ENCODE measurements around the gene IDI2. TPM values are rescaled to one million over a fixed set of nuclear protein-coding genes. Genes with fewer than 3 reads are reported as not detected.

The IDI2 gene
- total RNA-seq, 1 experiment from 2014 or later: not detected

DNA sequence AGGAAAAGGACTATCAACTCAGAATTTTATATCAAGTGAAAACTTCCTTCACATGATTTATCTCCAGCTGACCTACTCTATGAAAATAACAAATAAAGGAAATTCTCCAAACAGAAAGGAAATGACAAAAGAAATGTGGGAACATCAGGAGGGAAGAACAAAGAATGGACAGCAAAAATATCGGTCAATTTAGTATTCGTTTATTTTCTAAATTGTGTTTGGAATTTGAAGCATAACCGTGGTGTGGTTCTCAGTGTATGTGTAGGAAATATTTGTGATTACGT lies 39.2 kb upstream of the IDI2 start:
- DNase-seq (ENCODE audit: low spot score) (no peak), ATAC-seq (no peak)
- ChIA-PET POLR2A (no interaction called here), CTCF (no interaction called here)
- TF ChIP-seq ZNF423 (CRISPR knock-in tag; IDR thresholded peaks at IDR 0.05): no peak
- TF ChIP-seq, protein P1, sequence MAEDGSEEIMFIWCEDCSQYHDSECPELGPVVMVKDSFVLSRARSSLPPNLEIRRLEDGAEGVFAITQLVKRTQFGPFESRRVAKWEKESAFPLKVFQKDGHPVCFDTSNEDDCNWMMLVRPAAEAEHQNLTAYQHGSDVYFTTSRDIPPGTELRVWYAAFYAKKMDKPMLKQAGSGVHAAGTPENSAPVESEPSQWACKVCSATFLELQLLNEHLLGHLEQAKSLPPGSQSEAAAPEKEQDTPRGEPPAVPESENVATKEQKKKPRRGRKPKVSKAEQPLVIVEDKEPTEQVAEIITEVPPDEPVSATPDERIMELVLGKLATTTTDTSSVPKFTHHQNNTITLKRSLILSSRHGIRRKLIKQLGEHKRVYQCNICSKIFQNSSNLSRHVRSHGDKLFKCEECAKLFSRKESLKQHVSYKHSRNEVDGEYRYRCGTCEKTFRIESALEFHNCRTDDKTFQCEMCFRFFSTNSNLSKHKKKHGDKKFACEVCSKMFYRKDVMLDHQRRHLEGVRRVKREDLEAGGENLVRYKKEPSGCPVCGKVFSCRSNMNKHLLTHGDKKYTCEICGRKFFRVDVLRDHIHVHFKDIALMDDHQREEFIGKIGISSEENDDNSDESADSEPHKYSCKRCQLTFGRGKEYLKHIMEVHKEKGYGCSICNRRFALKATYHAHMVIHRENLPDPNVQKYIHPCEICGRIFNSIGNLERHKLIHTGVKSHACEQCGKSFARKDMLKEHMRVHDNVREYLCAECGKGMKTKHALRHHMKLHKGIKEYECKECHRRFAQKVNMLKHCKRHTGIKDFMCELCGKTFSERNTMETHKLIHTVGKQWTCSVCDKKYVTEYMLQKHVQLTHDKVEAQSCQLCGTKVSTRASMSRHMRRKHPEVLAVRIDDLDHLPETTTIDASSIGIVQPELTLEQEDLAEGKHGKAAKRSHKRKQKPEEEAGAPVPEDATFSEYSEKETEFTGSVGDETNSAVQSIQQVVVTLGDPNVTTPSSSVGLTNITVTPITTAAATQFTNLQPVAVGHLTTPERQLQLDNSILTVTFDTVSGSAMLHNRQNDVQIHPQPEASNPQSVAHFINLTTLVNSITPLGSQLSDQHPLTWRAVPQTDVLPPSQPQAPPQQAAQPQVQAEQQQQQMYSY (CRISPR knock-in tag; IDR thresholded peaks at IDR 0.05): no peak
- TF ChIP-seq, protein P2, sequence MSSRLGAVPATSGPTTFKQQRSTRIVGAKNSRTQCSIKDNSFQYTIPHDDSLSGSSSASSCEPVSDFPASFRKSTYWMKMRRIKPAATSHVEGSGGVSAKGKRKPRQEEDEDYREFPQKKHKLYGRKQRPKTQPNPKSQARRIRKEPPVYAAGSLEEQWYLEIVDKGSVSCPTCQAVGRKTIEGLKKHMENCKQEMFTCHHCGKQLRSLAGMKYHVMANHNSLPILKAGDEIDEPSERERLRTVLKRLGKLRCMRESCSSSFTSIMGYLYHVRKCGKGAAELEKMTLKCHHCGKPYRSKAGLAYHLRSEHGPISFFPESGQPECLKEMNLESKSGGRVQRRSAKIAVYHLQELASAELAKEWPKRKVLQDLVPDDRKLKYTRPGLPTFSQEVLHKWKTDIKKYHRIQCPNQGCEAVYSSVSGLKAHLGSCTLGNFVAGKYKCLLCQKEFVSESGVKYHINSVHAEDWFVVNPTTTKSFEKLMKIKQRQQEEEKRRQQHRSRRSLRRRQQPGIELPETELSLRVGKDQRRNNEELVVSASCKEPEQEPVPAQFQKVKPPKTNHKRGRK (CRISPR knock-in tag; IDR thresholded peaks at IDR 0.05; ENCODE audit: borderline replicate concordance): no peak
- no peak for TF ChIP-seq IRF2 (CRISPR knock-in tag; IDR thresholded peaks at IDR 0.05; ENCODE audit: borderline replicate concordance, low read depth)
- Mint-ChIP-seq H3K36me3 (no peaks in the 10 kb centered on the region), H3K4me3 (no peak overlapping the region), H3K27ac (no peak overlapping the region), H3K9me3 (no peaks in the 10 kb centered on the region), H3K4me1 (no peaks in the 10 kb centered on the region), H3K27me3 (ENCODE audit: low read depth) (no peaks in the 10 kb centered on the region)

DNA sequence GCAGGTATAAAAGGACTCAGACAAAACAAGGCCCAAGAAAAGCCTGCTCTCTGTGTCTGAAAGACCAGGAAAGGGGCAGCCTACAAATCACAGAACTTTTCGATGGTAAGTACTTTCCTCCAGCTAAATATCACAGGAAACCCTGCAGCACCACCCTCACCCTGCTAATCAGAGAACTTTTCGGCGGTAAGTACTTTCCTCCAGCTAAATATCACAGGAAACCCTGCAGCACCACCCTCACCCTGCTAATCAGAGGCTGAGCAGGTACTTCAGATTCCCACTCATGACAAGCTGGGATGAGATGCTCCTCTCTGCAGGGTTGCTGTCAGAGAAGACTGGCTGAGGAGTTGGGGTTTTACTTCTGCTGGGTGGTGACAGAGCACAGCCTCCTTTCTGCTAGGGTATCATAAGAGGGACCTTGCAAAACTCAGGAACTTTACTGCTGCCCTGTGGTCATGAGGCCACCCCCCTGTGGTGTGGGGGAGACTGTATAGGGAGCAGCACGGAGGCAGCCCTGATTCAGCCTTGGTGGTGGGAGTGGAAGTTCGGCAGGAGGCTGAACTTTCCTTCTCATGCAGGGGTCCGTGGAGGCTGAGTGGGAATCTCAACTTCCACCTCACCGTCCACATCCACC lies 37.7 kb upstream of the IDI2 start:
- Mint-ChIP-seq H3K27ac (no peak overlapping the region), H3K4me3 (no peak overlapping the region), H3K4me1 (no peaks in the 10 kb centered on the region; the same call in 1 of the 2 replicates), H3K9me3 (no peaks in the 10 kb centered on the region), H3K36me3 (no peaks in the 10 kb centered on the region), H3K27me3 (ENCODE audit: low read depth) (no peaks in the 10 kb centered on the region)
- ChIA-PET POLR2A (no interaction called here), CTCF (no interaction called here)
- DNase-seq (ENCODE audit: low spot score) (no peak), ATAC-seq (no peak)
- TF ChIP-seq, protein P2 (CRISPR knock-in tag; IDR thresholded peaks at IDR 0.05; ENCODE audit: borderline replicate concordance): no peak
- TF ChIP-seq ZNF396 (CRISPR knock-in tag; IDR thresholded peaks at IDR 0.05; ENCODE audit: borderline replicate concordance) (no peak), ZNF416 (CRISPR knock-in tag; IDR thresholded peaks at IDR 0.05) (no peak), ELF4 (CRISPR knock-in tag; IDR thresholded peaks at IDR 0.05; ENCODE audit: low read depth) (no peak), SMAD3 (CRISPR knock-in tag; IDR thresholded peaks at IDR 0.05; ENCODE audit: borderline replicate concordance) (no peak), ESRRA (CRISPR knock-in tag; IDR thresholded peaks at IDR 0.05; ENCODE audit: borderline replicate concordance) (no peak), PRRX2 (CRISPR knock-in tag; IDR thresholded peaks at IDR 0.05) (no peak)
- TF ChIP-seq, protein P3, sequence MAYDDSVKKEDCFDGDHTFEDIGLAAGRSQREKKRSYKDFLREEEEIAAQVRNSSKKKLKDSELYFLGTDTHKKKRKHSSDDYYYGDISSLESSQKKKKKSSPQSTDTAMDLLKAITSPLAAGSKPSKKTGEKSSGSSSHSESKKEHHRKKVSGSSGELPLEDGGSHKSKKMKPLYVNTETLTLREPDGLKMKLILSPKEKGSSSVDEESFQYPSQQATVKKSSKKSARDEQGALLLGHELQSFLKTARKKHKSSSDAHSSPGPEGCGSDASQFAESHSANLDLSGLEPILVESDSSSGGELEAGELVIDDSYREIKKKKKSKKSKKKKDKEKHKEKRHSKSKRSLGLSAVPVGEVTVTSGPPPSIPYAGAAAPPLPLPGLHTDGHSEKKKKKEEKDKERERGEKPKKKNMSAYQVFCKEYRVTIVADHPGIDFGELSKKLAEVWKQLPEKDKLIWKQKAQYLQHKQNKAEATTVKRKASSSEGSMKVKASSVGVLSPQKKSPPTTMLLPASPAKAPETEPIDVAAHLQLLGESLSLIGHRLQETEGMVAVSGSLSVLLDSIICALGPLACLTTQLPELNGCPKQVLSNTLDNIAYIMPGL (CRISPR knock-in tag; IDR thresholded peaks at IDR 0.05): no peak
- TF ChIP-seq, protein P4, sequence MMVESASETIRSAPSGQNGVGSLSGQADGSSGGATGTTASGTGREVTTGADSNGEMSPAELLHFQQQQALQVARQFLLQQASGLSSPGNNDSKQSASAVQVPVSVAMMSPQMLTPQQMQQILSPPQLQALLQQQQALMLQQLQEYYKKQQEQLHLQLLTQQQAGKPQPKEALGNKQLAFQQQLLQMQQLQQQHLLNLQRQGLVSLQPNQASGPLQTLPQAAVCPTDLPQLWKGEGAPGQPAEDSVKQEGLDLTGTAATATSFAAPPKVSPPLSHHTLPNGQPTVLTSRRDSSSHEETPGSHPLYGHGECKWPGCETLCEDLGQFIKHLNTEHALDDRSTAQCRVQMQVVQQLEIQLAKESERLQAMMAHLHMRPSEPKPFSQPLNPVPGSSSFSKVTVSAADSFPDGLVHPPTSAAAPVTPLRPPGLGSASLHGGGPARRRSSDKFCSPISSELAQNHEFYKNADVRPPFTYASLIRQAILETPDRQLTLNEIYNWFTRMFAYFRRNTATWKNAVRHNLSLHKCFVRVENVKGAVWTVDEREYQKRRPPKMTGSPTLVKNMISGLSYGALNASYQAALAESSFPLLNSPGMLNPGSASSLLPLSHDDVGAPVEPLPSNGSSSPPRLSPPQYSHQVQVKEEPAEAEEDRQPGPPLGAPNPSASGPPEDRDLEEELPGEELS (CRISPR knock-in tag; IDR thresholded peaks at IDR 0.05): no peak
